ENCODE measurements around the gene RAB37. TPM values are rescaled to one million over a fixed set of nuclear protein-coding genes. Genes with fewer than 3 reads are reported as not detected.

Gene RAB37
- total and polyA plus RNA-seq, 4 donors, result 1.4 to 3.4 (median 1.9) TPM

- no peaks in the 10 kb centered on the region for H3K27me3 ChIP-seq (ENCODE audit: control insufficient read depth in 1 of 2, insufficient read depth in 2 of 2, low read length in 1 of 2)
- peak overlapping the region; percentile 69 to 71 for H3K4me3 ChIP-seq (ENCODE audit: low read length in 2 of 2)
- H3K27ac ChIP-seq (ENCODE audit: low read depth in 1 of 2, low read length in 2 of 2), result no peak overlapping the region
- 34 to 35% methylated on average over 12 of the region's 12 CpGs for WGBS, 2 donors
- no peak for DNase-seq
- intact Hi-C loops (cut with DNase I), result loop anchor here (5.0 kb wide), 2 partner anchors 33 to 92 kb away; no protein-coding TSS in a partner anchor
- peaks cover 0 to 6% of the 10 kb centered on the region in 2 donors for H3K36me3 ChIP-seq (ENCODE audit: control insufficient read depth in 1 of 2, insufficient read depth in 2 of 2, low read length in 1 of 2)
- ATAC-seq (ENCODE audit: low FRiP score), result no peak
- H3K9me3 ChIP-seq (ENCODE audit: control insufficient read depth, low read length), result no peaks in the 10 kb centered on the region
- H3K4me1 ChIP-seq (ENCODE audit: control insufficient read depth in 1 of 2, insufficient read depth in 2 of 2, low read length in 2 of 2), result no peaks in the 10 kb centered on the region
These were observed 38.5 kb downstream of the RAB37 start for GRCh38 chr17:74775409-74776043.

DNA sequence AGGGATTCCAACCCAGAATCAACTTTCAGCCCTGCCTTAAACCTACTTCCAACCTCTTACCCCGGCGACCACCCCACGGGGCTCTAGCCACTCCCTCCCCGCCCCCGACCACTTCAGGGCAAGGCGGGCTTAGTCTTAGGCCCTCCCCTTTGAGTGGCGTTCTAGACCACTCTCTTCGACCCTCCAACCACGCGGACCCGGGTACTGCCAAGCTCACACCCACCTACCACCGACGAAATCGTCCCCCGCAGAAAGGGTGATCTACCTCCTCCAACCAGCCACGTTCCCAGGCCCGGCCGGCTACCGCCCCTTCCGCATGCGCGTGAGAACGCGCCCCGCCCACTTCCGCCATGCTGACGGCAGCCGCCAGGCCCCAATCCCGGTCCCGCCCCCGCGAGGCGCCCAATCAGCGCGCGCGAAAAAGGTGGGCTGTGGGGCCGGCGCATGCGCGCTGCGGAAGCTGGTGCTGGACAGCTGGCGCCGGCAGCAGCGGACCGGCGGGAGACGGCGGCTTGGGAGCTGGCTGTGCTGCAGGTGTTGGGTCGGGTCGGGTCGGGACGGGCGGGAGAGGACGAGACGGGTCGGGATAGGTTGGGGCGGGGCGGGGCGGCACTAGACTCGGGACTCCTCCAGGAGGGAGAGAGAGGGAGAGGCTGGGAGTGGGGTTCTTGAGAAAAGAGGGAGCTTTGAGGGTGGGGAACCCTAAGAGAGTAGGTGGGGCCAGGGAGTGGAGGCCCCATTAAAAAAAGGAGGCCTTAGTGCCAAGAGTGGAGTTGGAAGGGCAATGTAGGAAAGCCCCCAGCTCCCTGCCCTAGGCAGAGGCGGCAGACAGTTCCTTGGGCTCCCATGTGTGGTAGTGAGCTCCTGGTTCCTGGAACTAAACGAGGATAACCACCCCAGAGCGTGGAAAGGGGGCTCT, 39.2 kb downstream of the RAB37 start, which contains the start of gene NAT9:
NAT9 (minus strand) TSS at position 302 of the 919 bp plus-strand sequence. CDS start 647 bp downstream, outside the sequence.
- H3K4me3 ChIP-seq (ENCODE audit: low read length in 2 of 2), result peak within 1 kb of the TSS; percentile 69 to 71
- H3K36me3 ChIP-seq (ENCODE audit: control insufficient read depth in 1 of 2, insufficient read depth in 2 of 2, low read length in 1 of 2), result peaks cover 0 to 6% of the 10 kb centered on the region in 2 donors
- no peaks in the 10 kb centered on the region for H3K4me1 ChIP-seq (ENCODE audit: control insufficient read depth in 1 of 2, insufficient read depth in 2 of 2, low read length in 2 of 2)
- H3K27ac ChIP-seq (ENCODE audit: low read depth in 1 of 2, low read length in 2 of 2), result no peak within 1 kb of the TSS
- no peaks in the 10 kb centered on the region for H3K9me3 ChIP-seq (ENCODE audit: control insufficient read depth, low read length)
- H3K27me3 ChIP-seq (ENCODE audit: control insufficient read depth in 1 of 2, insufficient read depth in 2 of 2, low read length in 1 of 2), result no peaks in the 10 kb centered on the region
- peak; percentile 99 to 100 for DNase-seq
- 1% methylated on average over 42 to 64 of the region's 64 CpGs for WGBS, 2 donors
- peak; percentile 98 for ATAC-seq (ENCODE audit: low FRiP score)
- intact Hi-C loops (cut with DNase I), result loop anchor here (5.0 kb wide), 2 partner anchors 34 to 91 kb away; no protein-coding TSS in a partner anchor

DNA sequence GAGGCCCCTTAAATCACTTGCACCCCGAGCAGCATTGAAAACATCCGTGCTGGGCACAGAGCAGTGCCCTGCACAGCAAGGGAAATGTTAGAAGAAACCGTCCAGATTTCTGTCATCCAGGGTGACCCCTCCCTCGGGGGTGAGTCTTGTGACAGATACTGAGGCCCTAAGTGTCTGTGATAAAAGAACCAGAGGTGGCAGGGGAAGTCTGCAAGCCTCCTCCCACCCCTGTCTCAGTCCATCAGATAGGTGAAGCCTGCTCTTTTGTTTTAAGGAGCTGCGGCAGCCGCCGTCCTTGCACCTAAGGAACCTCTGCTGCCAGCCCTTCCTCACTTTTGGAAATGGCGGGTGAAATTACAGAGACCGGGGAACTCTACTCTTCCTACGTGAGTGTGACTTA, 39.9 kb downstream of the RAB37 start:
- Histone ChIP-seq H3K4me3 (ENCODE audit: low read length in 2 of 2) (peak overlapping the region; percentile 28 to 49), H3K9me3 (ENCODE audit: control insufficient read depth, low read length) (no peaks in the 10 kb centered on the region), H3K27me3 (ENCODE audit: control insufficient read depth in 1 of 2, insufficient read depth in 2 of 2, low read length in 1 of 2) (no peaks in the 10 kb centered on the region), H3K27ac (ENCODE audit: low read depth in 1 of 2, low read length in 2 of 2) (no peak overlapping the region), H3K4me1 (ENCODE audit: control insufficient read depth in 1 of 2, insufficient read depth in 2 of 2, low read length in 2 of 2) (no peaks in the 10 kb centered on the region), H3K36me3 (ENCODE audit: control insufficient read depth in 1 of 2, insufficient read depth in 2 of 2, low read length in 1 of 2) (peaks cover 0 to 4% of the 10 kb centered on the region in 2 donors)
- WGBS, 2 donors, result 28 to 35% methylated on average over 10 of the region's 10 CpGs
- ATAC-seq (ENCODE audit: low FRiP score), result no peak
- no peak for DNase-seq
- intact Hi-C loops (cut with DNase I), result loop anchor here (5.0 kb wide), 2 partner anchors 35 to 90 kb away; no protein-coding TSS in a partner anchor

DNA sequence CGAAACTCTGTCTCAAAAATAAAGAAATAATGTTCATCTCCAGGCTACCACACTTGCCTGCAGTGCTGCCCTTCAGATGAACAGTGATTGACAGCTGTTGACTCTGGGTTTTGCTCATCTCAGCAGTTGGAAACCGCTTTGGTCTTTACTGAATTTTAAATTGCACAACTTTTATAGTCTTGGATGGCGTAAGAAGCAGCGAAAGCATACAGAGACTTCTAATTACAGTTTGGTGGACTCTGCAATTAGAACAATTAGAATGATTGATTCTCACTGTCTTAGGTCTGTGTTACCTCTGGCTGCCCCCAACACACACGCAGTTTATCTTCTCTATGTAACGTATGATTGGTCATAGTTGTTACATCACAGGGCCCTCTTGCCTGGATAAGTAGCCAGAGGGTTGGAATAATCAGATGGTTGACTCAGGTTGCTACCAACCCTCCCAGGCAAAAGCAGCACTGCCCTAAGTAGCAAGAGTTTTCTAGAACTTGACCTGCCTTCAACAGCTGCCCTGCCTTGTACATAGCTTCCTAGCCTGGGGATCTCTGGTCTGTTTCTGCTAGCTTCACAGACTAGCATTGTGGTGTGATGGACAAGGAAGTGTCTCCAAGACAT, 41.0 kb downstream of the RAB37 start:
- no peaks in the 10 kb centered on the region for H3K4me1 ChIP-seq (ENCODE audit: control insufficient read depth in 1 of 2, insufficient read depth in 2 of 2, low read length in 2 of 2)
- no peaks in the 10 kb centered on the region for H3K9me3 ChIP-seq (ENCODE audit: control insufficient read depth, low read length)
- 79 to 88% methylated on average over 6 of the region's 6 CpGs for WGBS, 2 donors
- peaks cover 0 to 1% of the 10 kb centered on the region in 2 donors for H3K36me3 ChIP-seq (ENCODE audit: control insufficient read depth in 1 of 2, insufficient read depth in 2 of 2, low read length in 1 of 2)
- no peak overlapping the region for H3K27ac ChIP-seq (ENCODE audit: low read depth in 1 of 2, low read length in 2 of 2)
- no peak overlapping the region for H3K4me3 ChIP-seq (ENCODE audit: low read length in 2 of 2)
- no peaks in the 10 kb centered on the region for H3K27me3 ChIP-seq (ENCODE audit: control insufficient read depth in 1 of 2, insufficient read depth in 2 of 2, low read length in 1 of 2)
- ATAC-seq (ENCODE audit: low FRiP score) (no peak), DNase-seq (no peak)
- intact Hi-C loops (cut with DNase I), result loop anchor here (5.0 kb wide), 2 partner anchors 36 to 89 kb away; no protein-coding TSS in a partner anchor

DNA sequence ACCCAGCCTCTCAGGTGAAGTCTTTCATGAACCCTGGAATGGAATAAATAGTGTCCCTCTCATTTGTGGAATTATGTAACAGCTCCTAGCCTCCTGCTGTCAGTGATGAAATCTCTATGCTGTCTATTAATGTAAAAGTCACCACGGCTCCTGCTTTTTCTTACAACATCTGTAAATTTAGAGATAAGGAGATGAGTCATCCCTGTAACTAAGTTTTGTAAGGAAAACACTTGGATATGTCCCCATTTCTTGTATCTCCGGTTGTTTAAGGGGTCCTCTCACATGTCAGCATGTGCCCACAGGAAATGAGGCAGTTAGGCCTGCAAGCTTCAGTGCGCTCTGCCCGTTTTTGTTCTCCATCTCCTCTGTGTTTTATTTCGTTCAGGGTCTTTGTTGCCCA, 41.9 kb downstream of the RAB37 start:
- Histone ChIP-seq H3K27me3 (ENCODE audit: control insufficient read depth in 1 of 2, insufficient read depth in 2 of 2, low read length in 1 of 2) (no peaks in the 10 kb centered on the region), H3K27ac (ENCODE audit: low read depth in 1 of 2, low read length in 2 of 2) (no peak overlapping the region), H3K9me3 (ENCODE audit: control insufficient read depth, low read length) (no peaks in the 10 kb centered on the region), H3K4me3 (ENCODE audit: low read length in 2 of 2) (no peak overlapping the region), H3K36me3 (ENCODE audit: control insufficient read depth in 1 of 2, insufficient read depth in 2 of 2, low read length in 1 of 2) (no peaks in the 10 kb centered on the region), H3K4me1 (ENCODE audit: control insufficient read depth in 1 of 2, insufficient read depth in 2 of 2, low read length in 2 of 2) (no peaks in the 10 kb centered on the region)
- intact Hi-C loops (cut with DNase I), result loop anchor here (5.0 kb wide), 2 partner anchors 37 to 88 kb away; no protein-coding TSS in a partner anchor
- DNase-seq (no peak), ATAC-seq (ENCODE audit: low FRiP score) (no peak)
- 62 to 63% methylated on average over 5 of the region's 5 CpGs for WGBS, 2 donors

DNA sequence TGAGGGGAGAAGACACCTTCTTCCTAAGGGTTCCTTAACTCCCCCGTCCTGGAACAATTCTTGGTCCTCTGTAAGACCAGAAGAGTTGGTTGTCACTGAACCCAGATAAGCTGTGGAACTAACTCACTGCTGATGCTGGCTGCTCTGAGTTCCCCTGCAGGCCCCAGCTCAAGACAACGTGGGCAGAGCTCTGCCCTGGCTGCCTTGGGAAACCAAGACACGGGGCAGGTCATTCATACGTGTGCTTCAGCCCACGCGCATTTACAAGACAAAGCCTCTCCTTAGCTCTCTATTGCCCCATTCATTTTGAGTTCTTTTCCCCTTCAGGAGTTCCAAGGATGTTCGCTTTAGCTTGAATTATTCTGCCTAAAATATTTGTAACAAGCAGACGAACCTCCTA, 42.4 kb downstream of the RAB37 start:
- intact Hi-C loops (cut with DNase I), result loop anchor here (5.0 kb wide), 2 partner anchors 37 to 88 kb away; no protein-coding TSS in a partner anchor
- Histone ChIP-seq H3K9me3 (ENCODE audit: control insufficient read depth, low read length) (no peaks in the 10 kb centered on the region), H3K4me3 (ENCODE audit: low read length in 2 of 2) (no peak overlapping the region), H3K27ac (ENCODE audit: low read depth in 1 of 2, low read length in 2 of 2) (no peak overlapping the region), H3K4me1 (ENCODE audit: control insufficient read depth in 1 of 2, insufficient read depth in 2 of 2, low read length in 2 of 2) (no peaks in the 10 kb centered on the region), H3K36me3 (ENCODE audit: control insufficient read depth in 1 of 2, insufficient read depth in 2 of 2, low read length in 1 of 2) (no peaks in the 10 kb centered on the region), H3K27me3 (ENCODE audit: control insufficient read depth in 1 of 2, insufficient read depth in 2 of 2, low read length in 1 of 2) (no peaks in the 10 kb centered on the region)
- no peak for ATAC-seq (ENCODE audit: low FRiP score)
- DNase-seq, result no peak
- 88 to 90% methylated on average over 8 of the region's 8 CpGs for WGBS, 2 donors

DNA sequence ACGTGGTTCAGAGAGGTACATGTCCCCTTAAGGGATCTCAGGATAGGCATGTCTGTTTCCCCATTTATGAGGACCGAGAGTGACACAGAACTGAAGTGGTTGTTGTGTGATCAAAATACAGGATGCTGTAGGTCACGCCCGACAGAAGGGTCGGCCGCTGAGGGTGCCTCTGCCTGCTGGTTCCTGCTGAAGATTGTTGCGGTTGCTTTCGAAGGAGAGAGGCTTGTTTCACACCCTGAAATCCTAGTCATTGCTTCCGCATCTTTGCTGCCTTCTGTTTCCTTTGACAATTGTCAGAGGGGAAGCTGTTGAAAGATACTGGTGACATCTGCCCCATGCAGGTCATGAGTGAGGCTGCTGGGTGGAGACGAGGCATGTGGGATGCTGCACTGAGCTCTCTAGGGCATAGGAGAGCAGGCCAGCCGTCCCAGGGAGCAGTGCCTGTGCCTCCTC, 42.9 kb downstream of the RAB37 start:
- ATAC-seq (ENCODE audit: low FRiP score) (no peak), DNase-seq (peak in 1 of 2 donors; percentile 81)
- no peak overlapping the region for H3K27ac ChIP-seq (ENCODE audit: low read depth in 1 of 2, low read length in 2 of 2)
- WGBS, 2 donors, result 83 to 91% methylated on average over 11 of the region's 11 CpGs
- no peaks in the 10 kb centered on the region for H3K27me3 ChIP-seq (ENCODE audit: control insufficient read depth in 1 of 2, insufficient read depth in 2 of 2, low read length in 1 of 2)
- no peaks in the 10 kb centered on the region for H3K4me1 ChIP-seq (ENCODE audit: control insufficient read depth in 1 of 2, insufficient read depth in 2 of 2, low read length in 2 of 2)
- no peak overlapping the region for H3K4me3 ChIP-seq (ENCODE audit: low read length in 2 of 2)
- intact Hi-C loops (cut with DNase I), result loop anchor here (5.0 kb wide), 2 partner anchors 38 to 87 kb away; no protein-coding TSS in a partner anchor
- no peaks in the 10 kb centered on the region for H3K36me3 ChIP-seq (ENCODE audit: control insufficient read depth in 1 of 2, insufficient read depth in 2 of 2, low read length in 1 of 2)
- H3K9me3 ChIP-seq (ENCODE audit: control insufficient read depth, low read length), result no peaks in the 10 kb centered on the region
